ENCODE results near the gene USP4.

GRCh38 chr3:49237344-49237743 is 102.5 kb downstream of the USP4 start:
- TF ChIP-seq CTCF (IDR thresholded peaks at IDR 0.05) (no peak), POLR2A (IDR thresholded peaks at IDR 0.05) (no peak)
